A673 (cell line): ENCODE results near the gene OTUD5.
"Not testable (repeated sequence)": the region's sequence is repeated elsewhere in the genome, so short reads cannot be mapped to it uniquely, and the experiment has no call there.

Experiments
- EZH2 ChIP-seq: fragments of 200-600 bp; sonication (generic); IDR thresholded peaks from 2 replicates; pipeline ENCODE4 v1.6.1; 2017; ENCODE audit warnings: borderline replicate concordance, low read depth, mild to moderate bottlenecking, mixed read lengths, antibody characterized with exemption, low read length; ENCODE audit not compliant: poor library complexity, severe bottlenecking
- TF ChIP-seq, protein P1 (sequence below): fragments of 300-800, 200-600 bp; sonication (generic); conservative IDR thresholded peaks from 2 replicates; pipeline ENCODE4 v1.5.1; 2017; ENCODE audit warnings: low read depth, mild to moderate bottlenecking, antibody characterized with exemption, low read length, moderate library complexity, mixed read lengths

DNA sequence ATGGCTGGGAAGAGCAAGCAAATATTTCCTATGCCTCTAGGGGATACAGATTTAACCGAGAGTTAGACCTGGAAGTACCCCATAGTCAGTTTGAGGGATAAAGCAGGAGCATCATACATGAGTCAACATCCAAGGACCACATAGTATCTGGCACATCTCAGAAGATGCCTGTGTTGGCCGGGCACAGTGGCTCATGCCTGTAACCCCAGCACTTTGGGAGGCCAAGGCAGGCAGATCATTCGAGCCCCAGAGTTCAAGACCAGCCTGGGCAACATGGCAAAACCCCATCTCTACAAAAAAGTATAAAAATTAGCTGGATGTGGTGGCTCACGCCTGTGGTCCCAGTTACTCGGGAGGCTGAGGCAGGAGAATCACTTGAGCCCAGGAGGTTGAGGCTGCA is 70.8 kb downstream of the OTUD5 start:
- TF ChIP-seq, protein P1, sequence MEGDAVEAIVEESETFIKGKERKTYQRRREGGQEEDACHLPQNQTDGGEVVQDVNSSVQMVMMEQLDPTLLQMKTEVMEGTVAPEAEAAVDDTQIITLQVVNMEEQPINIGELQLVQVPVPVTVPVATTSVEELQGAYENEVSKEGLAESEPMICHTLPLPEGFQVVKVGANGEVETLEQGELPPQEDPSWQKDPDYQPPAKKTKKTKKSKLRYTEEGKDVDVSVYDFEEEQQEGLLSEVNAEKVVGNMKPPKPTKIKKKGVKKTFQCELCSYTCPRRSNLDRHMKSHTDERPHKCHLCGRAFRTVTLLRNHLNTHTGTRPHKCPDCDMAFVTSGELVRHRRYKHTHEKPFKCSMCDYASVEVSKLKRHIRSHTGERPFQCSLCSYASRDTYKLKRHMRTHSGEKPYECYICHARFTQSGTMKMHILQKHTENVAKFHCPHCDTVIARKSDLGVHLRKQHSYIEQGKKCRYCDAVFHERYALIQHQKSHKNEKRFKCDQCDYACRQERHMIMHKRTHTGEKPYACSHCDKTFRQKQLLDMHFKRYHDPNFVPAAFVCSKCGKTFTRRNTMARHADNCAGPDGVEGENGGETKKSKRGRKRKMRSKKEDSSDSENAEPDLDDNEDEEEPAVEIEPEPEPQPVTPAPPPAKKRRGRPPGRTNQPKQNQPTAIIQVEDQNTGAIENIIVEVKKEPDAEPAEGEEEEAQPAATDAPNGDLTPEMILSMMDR = not testable (repeated sequence)
- TF ChIP-seq EZH2 = not testable (repeated sequence)
